ENCODE data around the gene STIL.
A peak's percentile ranks its signal among the peaks of the same experiment; 100 is the strongest.
"Not testable (repeated sequence)": the region's sequence is repeated elsewhere in the genome, so short reads cannot be mapped to it uniquely, and the experiment has no call there.

The STIL gene

GRCh38 chr1:47313915-47314664 lies at the start of gene STIL:
TSS of gene STIL (minus strand) at chr1:47314147. CDS start at chr1:47310319, 3,828 bp downstream.
- DNase-seq (ENCODE audit: low spot score): peak; percentile 99

GRCh38 chr1:47362828-47363227 lies 48.9 kb upstream of the STIL start:
- DNase-seq (ENCODE audit: low spot score): no peak

GRCh38 chr1:47361380-47361779 lies 47.4 kb upstream of the STIL start:
- no peak for DNase-seq (ENCODE audit: low spot score)

GRCh38 chr1:47351305-47351704 lies 37.4 kb upstream of the STIL start:
- DNase-seq (ENCODE audit: low spot score): no peak

GRCh38 chr1:47348246-47348645 lies 34.3 kb upstream of the STIL start:
- DNase-seq (ENCODE audit: low spot score): no peak

GRCh38 chr1:47347735-47348134 lies 33.8 kb upstream of the STIL start:
- no peak for DNase-seq (ENCODE audit: low spot score)

- DNase-seq (ENCODE audit: low spot score): not testable (repeated sequence)
Measured at GRCh38 chr1:47346979-47347378, 33.0 kb upstream of the STIL start.

- DNase-seq (ENCODE audit: low spot score): no peak
Measured at GRCh38 chr1:47340227-47340626, 26.3 kb upstream of the STIL start.

GRCh38 chr1:47338249-47339077 lies 24.5 kb upstream of the STIL start:
- no peak for DNase-seq (ENCODE audit: low spot score)

- DNase-seq (ENCODE audit: low spot score): no peak
Measured at GRCh38 chr1:47337350-47337749, 23.4 kb upstream of the STIL start.

- DNase-seq (ENCODE audit: low spot score): no peak
Measured at GRCh38 chr1:47334765-47335435, 21.0 kb upstream of the STIL start.

GRCh38 chr1:47333922-47334764 lies 20.2 kb upstream of the STIL start:
- DNase-seq (ENCODE audit: low spot score): peak; percentile 93

- peak; percentile 94 for DNase-seq (ENCODE audit: low spot score)
Measured at GRCh38 chr1:47333578-47333921, 19.6 kb upstream of the STIL start, which contains the start of gene CMPK1. TSS of gene CMPK1 (plus strand) at chr1:47333790. CDS start at chr1:47333946, 156 bp downstream.

- no peak for DNase-seq (ENCODE audit: low spot score)
Measured at GRCh38 chr1:47332779-47333577, 19.0 kb upstream of the STIL start.

GRCh38 chr1:47331875-47332274 lies 17.9 kb upstream of the STIL start:
- no peak for DNase-seq (ENCODE audit: low spot score)

GRCh38 chr1:47330212-47330611 lies 16.3 kb upstream of the STIL start:
- no peak for DNase-seq (ENCODE audit: low spot score)

GRCh38 chr1:47328992-47329391 lies 15.0 kb upstream of the STIL start:
- no peak for DNase-seq (ENCODE audit: low spot score)

GRCh38 chr1:47326271-47326670 lies 12.3 kb upstream of the STIL start:
- DNase-seq (ENCODE audit: low spot score): no peak

GRCh38 chr1:47325528-47325927 lies 11.6 kb upstream of the STIL start:
- DNase-seq (ENCODE audit: low spot score): no peak

GRCh38 chr1:47324682-47325081 lies 10.7 kb upstream of the STIL start:
- DNase-seq (ENCODE audit: low spot score): no peak

GRCh38 chr1:47323599-47324031 lies 9.7 kb upstream of the STIL start:
- DNase-seq (ENCODE audit: low spot score): no peak

Data from AG20443 (cell line).